GM12801 (cell line): ENCODE results near the gene USP2.

ENCODE experiments used
- CTCF ChIP-seq: IDR thresholded peaks from one replicate; pipeline ENCODE4 v1.5.1; 2011; ENCODE audit warnings: control low read depth; ENCODE audit not compliant: insufficient read length; ENCODE audit errors: extremely low read depth

USP2 gene

GRCh38 chr11:119410501-119410900, 29.0 kb upstream of the USP2 start:
- TF ChIP-seq CTCF = no peak

DNA sequence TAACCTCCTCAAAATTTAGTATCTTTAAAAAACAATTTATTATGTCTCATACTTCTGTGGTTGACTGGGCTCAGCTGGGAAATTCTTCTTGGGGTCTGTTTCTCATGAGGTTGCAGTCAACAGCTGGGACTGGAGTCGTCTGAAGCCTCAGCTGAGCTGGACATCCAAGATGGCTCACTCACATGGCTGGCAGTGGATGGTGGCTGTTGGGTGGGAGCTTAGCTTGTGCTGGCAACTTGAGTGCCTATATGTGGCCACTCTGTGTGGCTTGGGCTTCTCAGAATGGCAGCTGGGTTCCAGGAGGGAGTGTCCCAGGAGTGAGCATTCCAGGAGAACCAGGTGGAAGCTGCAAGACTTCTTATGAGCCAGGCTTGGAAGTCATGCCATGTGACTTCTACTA, 28.2 kb upstream of the USP2 start:
- TF ChIP-seq CTCF = no peak

GRCh38 chr11:119406005-119406404, 24.5 kb upstream of the USP2 start:
- no peak for TF ChIP-seq CTCF

- no peak for TF ChIP-seq CTCF
Observed at GRCh38 chr11:119404872-119405271, 23.4 kb upstream of the USP2 start.

GRCh38 chr11:119403021-119403420, 21.5 kb upstream of the USP2 start:
- TF ChIP-seq CTCF = no peak

DNA sequence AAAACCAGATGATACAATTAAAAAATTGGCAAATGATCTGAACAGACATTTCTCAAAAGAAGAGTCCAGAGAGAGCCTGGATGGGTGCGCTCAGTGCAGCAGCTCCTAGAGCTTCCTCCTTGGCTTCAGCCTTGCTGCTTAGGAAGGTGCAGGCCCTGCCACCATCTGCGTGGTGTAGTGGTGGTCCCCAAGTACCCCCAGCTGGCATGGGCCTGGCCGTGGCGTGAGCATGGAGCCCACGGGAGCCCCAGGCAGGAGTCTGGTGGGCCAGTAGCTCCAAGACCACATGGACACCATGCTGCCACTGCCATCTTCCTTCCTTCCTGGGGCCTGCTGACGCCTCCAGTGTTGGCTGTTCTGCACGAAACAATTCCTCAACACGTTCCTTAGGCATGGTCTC, 21.0 kb upstream of the USP2 start:
- TF ChIP-seq CTCF = no peak

DNA sequence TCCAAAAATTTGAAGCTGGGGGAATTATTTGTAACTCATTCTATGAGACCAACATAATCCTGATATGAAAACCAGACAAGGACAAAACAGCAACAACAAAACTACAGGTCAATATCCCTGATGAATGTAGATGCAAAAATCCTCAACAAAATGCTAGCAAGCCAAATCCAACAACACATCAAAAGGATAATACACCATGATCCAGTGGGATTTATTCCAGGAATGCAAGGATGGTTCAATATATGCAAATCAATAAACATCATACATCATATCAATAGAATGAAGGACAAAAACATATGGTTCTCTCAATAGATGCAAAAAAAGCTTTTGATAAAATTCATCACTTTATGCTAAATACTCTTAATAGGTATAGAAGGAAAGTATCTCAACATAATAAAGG, 19.4 kb upstream of the USP2 start:
- TF ChIP-seq CTCF = no peak

- no peak for TF ChIP-seq CTCF
Observed at GRCh38 chr11:119397740-119398139, 16.2 kb upstream of the USP2 start.
